PFSK-1 (cell line): Measurements from ENCODE around the gene TMEM60.

Experiments used
- FOXP2 ChIP-seq: optimal IDR thresholded peaks from 2 replicates; pipeline ENCODE3; 2011; ENCODE audit warnings: borderline replicate concordance, control low read depth, inconsistent platforms; ENCODE audit not compliant: insufficient read depth; ENCODE audit errors: extremely low read length, extremely low read depth
- POLR2AphosphoS5 ChIP-seq: IDR thresholded peaks from 2 replicates; pipeline ENCODE4 v1.6.1; 2012; ENCODE audit warnings: low read depth, mild to moderate bottlenecking, control low read depth, low read length, moderate library complexity
- SIN3A ChIP-seq: IDR thresholded peaks from 2 replicates; pipeline ENCODE4 v1.6.1; 2012; ENCODE audit warnings: mild to moderate bottlenecking, low read length, moderate library complexity, borderline replicate concordance; ENCODE audit not compliant: insufficient read depth
- TAF1 ChIP-seq: IDR thresholded peaks from 2 replicates; pipeline ENCODE4 v1.6.1; 2012; ENCODE audit warnings: low read length, control low read depth, borderline replicate concordance; ENCODE audit not compliant: insufficient read depth
- TF ChIP-seq, protein P1 (sequence below), 2 experiments: IDR thresholded peaks; 2 replicates each; pipeline versions ENCODE4 v1.6.1 to v1.8.0; 2011 to 2012; ENCODE audit warnings: low read depth in 2 of 2, low read length in 2 of 2, control low read depth in 1 of 2, inconsistent platforms in 1 of 2, mild to moderate bottlenecking in 1 of 2, moderate library complexity in 1 of 2; ENCODE audit not compliant: insufficient read depth in 1 of 2

The TMEM60 gene

DNA sequence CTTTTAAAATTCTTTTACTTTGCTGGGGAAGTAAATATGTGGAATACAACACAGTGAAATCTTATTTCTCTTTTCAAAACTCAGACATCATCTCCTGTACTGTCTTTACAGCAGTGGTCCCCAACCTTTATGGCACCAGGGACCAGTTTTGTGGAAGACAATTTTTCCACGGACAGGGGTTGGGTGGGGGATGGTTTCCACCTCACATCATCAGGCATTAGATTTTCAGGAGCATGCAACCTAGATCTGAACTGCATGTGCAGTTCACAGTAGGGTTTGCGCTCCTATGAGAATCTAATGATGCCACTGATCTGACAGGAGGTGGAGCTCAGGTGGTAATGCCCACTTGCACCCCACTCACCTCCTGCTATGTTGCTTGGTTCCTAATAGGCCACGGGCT, 12.2 kb downstream of the TMEM60 start:
- TF ChIP-seq TAF1 (no peak), FOXP2 (no peak), SIN3A (no peak), POLR2AphosphoS5 (no peak)
- TF ChIP-seq, protein P1, sequence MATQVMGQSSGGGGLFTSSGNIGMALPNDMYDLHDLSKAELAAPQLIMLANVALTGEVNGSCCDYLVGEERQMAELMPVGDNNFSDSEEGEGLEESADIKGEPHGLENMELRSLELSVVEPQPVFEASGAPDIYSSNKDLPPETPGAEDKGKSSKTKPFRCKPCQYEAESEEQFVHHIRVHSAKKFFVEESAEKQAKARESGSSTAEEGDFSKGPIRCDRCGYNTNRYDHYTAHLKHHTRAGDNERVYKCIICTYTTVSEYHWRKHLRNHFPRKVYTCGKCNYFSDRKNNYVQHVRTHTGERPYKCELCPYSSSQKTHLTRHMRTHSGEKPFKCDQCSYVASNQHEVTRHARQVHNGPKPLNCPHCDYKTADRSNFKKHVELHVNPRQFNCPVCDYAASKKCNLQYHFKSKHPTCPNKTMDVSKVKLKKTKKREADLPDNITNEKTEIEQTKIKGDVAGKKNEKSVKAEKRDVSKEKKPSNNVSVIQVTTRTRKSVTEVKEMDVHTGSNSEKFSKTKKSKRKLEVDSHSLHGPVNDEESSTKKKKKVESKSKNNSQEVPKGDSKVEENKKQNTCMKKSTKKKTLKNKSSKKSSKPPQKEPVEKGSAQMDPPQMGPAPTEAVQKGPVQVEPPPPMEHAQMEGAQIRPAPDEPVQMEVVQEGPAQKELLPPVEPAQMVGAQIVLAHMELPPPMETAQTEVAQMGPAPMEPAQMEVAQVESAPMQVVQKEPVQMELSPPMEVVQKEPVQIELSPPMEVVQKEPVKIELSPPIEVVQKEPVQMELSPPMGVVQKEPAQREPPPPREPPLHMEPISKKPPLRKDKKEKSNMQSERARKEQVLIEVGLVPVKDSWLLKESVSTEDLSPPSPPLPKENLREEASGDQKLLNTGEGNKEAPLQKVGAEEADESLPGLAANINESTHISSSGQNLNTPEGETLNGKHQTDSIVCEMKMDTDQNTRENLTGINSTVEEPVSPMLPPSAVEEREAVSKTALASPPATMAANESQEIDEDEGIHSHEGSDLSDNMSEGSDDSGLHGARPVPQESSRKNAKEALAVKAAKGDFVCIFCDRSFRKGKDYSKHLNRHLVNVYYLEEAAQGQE (IDR thresholded peaks at IDR 0.05; ENCODE audit: insufficient read depth in 1 of 2, low read depth in 2 of 2, low read length in 2 of 2): no peak

DNA sequence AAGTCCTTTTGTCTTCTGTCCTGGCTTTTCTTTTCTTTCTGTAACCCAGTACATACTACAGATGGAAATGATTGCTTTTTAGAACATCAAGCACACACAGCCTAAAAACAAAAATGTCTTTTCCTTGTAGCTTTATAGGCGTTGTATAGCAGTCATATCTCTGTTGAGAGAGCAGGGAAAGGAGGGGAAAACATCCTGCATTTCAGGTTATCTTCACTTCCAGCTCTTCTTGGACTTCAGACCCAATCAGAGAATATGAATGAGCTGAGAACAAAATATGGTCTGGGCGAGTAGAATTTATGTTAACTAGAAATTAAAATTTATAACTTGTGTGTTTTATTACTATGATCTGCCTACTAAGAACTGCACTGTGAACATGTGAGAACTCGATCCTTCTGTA, 14.7 kb downstream of the TMEM60 start:
- TF ChIP-seq SIN3A: no peak
- no peak for TF ChIP-seq TAF1
- TF ChIP-seq, protein P1 (IDR thresholded peaks at IDR 0.05; ENCODE audit: insufficient read depth in 1 of 2, low read depth in 2 of 2, low read length in 2 of 2): no peak
- TF ChIP-seq FOXP2: no peak
- TF ChIP-seq POLR2AphosphoS5: no peak

DNA sequence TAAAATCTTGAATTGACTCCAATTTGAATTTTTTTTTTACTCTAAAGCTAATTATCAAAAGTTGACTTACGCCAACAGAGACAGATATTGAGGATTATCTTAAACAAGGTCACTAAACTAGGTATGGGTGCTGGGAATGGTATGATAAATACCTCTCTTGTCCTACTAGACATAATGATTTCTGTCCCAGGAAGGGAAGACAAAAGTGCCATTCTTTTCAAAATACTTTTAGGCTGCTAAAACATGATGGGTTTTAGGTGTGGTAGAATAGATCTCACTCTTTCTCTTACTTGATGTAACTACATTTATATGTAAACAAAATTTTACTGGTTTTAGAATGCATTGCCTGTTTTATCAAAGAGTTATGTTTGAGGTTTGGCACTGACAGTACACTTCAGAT, 15.1 kb downstream of the TMEM60 start:
- no peak for TF ChIP-seq SIN3A
- TF ChIP-seq, protein P1 (IDR thresholded peaks at IDR 0.05; ENCODE audit: insufficient read depth in 1 of 2, low read depth in 2 of 2, low read length in 2 of 2): no peak
- no peak for TF ChIP-seq FOXP2
- TF ChIP-seq POLR2AphosphoS5: no peak
- TF ChIP-seq TAF1: no peak

DNA sequence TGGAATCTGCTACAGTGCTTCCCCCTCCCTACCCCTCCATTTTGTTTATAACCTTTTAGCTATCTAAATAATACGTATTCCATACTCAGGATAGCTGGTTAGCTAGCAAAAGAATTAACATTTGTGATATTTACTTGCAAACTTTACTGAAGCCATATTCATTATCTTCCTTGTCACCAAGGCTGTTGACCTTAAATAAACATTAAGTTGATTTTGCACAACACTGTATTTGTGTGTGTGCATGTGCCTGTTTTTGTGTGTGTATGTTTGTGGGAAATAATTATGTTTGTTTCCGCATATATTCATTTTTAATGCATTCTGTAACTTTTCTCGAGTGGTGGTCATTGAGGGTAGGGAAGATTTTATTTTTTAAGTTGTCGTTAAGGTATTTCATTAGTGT, 15.9 kb downstream of the TMEM60 start:
- TF ChIP-seq SIN3A (no peak), TAF1 (no peak), POLR2AphosphoS5 (no peak), FOXP2 (no peak)
- TF ChIP-seq, protein P1 (IDR thresholded peaks at IDR 0.05; ENCODE audit: insufficient read depth in 1 of 2, low read depth in 2 of 2, low read length in 2 of 2): no peak

DNA sequence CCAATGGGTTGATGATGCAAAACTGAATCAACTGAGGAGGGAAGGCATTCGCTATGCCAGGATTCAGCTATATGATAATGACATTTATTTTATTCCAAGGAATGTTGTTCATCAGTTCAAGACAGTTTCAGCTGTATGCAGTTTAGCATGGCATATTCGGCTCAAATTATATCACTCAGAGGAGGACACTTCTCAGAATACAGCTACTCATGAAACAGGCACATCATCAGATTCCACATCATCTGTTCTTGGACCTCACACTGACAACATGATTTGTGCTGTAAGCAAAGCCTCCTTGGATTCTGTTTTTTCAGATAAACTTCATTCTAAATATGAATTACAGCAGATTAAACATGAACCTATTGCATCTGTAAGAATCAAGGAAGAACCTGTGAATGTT, 19.7 kb downstream of the TMEM60 start:
- no peak for TF ChIP-seq FOXP2
- no peak for TF ChIP-seq SIN3A
- TF ChIP-seq, protein P1 (IDR thresholded peaks at IDR 0.05; ENCODE audit: insufficient read depth in 1 of 2, low read depth in 2 of 2, low read length in 2 of 2): no peak
- TF ChIP-seq POLR2AphosphoS5: no peak
- TF ChIP-seq TAF1: no peak
